HG03060 (cell line): ENCODE results near the gene FIBCD1.

ENCODE experiments used
- ATAC-seq: cut with Tn5 transposase; IDR thresholded peaks from one replicate; pipeline ENCODE4 v1.9.1; 2021; ENCODE audit warnings: low read depth, moderate number of reproducible peaks; ENCODE audit not compliant: unreplicated experiment

FIBCD1 gene, protein sequence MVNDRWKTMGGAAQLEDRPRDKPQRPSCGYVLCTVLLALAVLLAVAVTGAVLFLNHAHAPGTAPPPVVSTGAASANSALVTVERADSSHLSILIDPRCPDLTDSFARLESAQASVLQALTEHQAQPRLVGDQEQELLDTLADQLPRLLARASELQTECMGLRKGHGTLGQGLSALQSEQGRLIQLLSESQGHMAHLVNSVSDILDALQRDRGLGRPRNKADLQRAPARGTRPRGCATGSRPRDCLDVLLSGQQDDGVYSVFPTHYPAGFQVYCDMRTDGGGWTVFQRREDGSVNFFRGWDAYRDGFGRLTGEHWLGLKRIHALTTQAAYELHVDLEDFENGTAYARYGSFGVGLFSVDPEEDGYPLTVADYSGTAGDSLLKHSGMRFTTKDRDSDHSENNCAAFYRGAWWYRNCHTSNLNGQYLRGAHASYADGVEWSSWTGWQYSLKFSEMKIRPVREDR

GRCh38 chr9:130938652-130939404 lies at the start of gene FIBCD1:
Gene FIBCD1, minus strand, starts transcription at chr9:130939247. Its CDS starts 640 bp downstream, at chr9:130938607.
- ATAC-seq, result no peak

DNA sequence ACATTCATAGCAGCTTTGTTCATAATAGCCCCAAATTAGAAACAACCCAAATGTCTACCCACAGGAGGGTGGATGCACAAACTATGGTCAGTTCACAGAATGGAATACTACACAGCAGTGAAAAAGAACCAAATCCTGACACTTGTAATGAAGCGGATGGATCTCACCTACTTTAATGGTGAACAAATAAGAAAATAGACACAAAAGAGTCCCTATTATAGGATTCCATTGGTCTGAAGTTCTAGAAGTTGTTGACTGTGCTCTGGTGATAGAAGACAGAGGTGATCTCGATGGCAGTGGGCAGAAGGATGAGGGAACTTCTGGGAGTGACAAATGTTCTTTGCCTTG lies 49.3 kb upstream of the FIBCD1 start:
- ATAC-seq, result no peak

GRCh38 chr9:130987738-130988399 lies 48.8 kb upstream of the FIBCD1 start:
- ATAC-seq, result no peak

- no peak for ATAC-seq
These were observed 48.0 kb upstream of the FIBCD1 start for GRCh38 chr9:130987054-130987453.

- no peak for ATAC-seq
These were observed 47.4 kb upstream of the FIBCD1 start for GRCh38 chr9:130986356-130986965.

DNA sequence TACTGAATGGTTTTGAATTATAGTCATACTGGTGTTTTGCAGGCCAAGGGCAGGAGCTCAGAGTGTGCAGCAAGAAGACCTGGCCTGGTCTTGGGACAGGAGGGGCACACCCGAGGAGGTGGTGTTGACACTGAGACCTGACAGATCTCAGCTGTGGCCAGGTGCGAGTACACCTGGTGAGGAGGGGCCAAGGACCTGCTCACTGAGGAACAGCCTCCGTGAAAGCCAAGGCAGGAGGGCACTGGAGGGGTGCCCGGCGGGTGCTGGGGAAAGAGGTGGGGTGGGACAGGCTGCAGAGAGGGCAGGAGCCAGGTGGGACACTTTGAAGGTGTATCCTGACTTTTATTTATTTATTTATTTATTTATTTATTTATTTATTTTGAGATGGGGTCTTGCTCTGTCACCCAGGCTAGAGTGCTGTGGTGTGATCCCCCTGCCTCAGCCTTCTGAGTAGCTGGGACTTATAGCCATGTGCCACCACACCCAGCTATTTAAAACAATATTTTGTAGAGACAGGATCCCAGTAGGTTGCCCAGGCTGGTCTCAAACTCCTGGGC lies 46.6 kb upstream of the FIBCD1 start:
- ATAC-seq, result no peak

- ATAC-seq, result no peak
These were observed 46.0 kb upstream of the FIBCD1 start for GRCh38 chr9:130985029-130985428.

DNA sequence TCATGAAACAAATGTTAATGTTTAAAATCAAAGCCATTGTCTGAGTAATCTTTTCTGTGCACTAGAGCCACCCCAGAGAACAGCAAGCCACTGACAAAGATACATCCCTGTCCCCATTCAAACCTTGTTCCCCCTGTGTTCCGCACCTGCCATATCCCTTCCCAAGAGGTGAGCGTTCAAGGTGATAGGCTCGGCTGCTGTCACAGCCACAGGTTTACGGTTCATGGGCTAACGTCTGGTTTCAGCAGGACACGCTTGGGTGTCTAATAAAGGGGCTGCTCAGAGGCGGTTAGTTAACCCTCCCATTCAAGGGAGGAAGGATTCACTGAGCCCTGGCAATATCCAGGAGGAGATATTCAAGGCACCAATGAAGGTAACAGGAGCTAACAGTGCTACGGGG lies 45.5 kb upstream of the FIBCD1 start:
- no peak for ATAC-seq

DNA sequence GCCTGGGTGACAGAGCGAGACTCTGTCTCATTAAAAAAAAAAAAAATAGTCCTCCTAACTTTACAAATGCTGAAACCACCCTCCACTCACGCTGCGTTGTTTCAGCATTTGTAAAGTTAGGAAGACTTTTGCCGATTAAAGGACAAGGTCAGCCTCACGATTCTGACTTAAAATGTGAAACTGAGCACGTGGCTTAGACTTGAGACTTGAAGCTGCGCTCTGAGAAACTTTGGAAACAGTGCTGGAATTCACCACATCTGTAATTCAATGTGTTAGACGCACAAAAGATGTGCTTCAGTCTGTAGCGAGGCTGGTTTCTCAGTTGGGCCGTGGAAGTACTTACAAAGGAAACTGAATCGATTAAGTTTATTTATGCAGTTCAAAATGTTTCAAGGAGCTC lies 44.9 kb upstream of the FIBCD1 start:
- no peak for ATAC-seq

DNA sequence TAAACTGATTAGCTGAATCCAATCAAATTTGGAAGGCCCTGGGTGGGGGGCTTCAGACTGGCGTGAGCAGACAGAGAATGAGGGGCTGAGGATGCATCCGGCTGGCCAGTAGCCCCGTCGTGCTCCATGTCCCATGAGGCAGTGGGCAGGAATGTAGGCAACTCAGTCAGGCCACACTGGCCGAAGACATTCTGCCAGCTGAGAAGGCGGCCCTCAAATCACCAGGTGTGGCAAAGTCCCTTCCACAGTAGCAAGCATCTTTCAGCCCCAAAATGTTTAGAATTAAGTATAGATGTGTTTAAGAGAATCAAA lies 44.3 kb upstream of the FIBCD1 start:
- no peak for ATAC-seq

- ATAC-seq, result no peak
These were observed 43.8 kb upstream of the FIBCD1 start for GRCh38 chr9:130982636-130983358.

DNA sequence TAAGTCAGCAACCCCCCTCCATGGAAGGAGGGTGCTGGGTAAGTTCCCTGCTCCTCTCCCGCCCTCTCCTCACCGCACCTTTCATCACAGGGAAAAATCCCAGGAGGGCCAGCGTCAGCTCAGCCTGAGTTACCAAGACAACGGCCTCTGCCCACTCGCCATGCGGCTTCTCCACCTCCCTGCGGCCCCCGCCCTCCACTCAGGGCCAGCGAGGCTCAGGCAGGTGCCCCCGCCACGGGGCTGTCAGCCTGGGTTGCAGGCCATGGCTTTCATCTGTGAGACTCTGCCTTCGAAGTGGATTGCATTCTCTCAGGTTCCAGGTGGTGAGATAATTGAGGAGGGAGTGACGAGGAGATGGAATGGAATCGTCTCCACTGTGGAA lies 42.7 kb upstream of the FIBCD1 start:
- ATAC-seq, result no peak

GRCh38 chr9:130981002-130981755 lies 42.1 kb upstream of the FIBCD1 start:
- ATAC-seq, result no peak

- no peak for ATAC-seq
These were observed 41.5 kb upstream of the FIBCD1 start for GRCh38 chr9:130980526-130980925.

GRCh38 chr9:130979591-130980385 lies 40.7 kb upstream of the FIBCD1 start:
- ATAC-seq, result no peak

DNA sequence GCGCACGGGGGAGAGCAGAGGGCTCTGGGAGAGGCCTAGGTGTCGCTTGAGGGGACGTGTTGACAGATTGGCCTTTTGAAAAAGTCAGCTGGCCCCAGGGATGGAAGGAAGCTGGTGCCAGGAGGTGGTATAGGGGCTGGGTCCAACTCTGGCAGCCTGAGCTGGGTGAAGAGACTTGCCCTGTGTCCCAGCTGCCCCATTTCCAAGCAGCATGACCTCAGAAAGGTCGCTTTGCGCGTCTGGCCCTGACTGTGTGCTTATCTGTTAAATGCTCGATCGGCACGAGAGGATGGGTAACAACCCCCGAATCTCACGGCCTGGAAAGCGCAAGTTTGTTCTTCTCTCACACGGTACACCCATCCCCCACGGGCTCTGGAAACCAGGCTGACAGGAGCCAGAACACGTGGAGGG lies 38.8 kb upstream of the FIBCD1 start:
- ATAC-seq, result no peak

DNA sequence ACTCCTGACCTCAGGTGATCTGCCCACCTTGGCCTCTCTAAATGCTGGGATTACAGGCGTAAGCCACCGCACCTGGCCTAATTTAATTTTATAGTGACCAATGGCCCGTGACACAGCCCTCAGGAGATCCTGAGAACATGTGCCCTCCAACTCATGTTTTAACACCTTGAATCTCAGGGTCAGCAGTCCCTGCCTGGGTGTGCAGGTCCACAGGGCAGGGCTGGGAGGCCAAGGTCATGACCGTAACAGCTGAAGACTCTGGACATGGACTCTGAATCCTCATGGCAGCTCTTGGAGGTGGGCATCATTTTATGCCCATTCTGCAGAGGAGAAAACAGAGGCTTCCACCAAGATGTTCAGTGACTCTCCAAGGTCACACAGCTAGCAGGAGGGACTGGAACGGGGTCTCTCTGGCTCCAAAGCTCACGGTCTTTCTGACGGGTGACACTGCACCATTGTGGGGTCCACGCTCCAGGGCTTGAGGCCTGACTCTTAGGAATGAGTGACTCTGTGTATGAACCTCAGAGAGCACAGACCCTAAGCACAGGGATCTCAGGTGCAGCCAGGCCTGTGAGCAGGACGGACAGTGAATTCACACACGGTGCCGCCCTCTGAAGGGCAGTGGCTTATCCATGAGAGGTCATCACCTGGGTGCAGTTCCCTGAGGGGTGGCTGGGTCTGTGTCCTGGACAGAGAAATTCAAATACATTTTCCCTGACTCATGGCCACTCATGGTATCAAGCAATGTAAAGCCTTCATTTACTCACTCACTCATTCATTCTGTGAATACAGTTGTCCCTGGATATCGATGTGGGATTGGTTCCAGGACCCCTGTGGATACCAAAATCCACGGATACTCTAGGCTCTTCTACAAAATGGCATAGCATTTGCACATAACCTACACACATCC lies 37.1 kb upstream of the FIBCD1 start:
- ATAC-seq, result no peak

DNA sequence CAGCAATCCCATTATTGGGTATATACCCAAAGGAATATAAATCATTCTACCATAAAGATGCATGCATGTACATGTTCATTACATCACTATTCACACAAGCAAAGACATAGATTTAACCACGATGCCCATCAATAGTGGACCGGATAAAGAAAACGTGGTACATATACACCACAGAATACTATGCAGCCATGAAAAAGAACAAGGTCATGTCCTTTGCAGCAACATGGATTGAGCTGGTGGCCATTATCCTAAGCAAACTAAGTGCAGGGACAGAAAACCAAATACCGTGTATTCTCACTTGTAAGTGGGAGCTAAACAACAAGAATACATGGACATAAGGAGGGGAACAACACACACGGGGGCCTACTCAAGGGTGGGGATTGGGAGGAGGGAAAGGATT lies 36.1 kb upstream of the FIBCD1 start:
- no peak for ATAC-seq
